Muscle of back (tissue), 11 donors: ENCODE measurements around the gene HDAC3. TPM values are rescaled to one million over a fixed set of nuclear protein-coding genes. Genes with fewer than 3 reads are reported as not detected.

Source experiments
- DNase-seq, 3 donors: peaks; one replicate each; pipeline versions ENCODE4 v3.0.0 to v3.0.0-alpha.2; 2013
- polyA plus RNA-seq, 10 donors: library from polyadenylated mRNA; unstranded; fragments of 120-200 nt; gene quantifications; one replicate each; pipeline ENCODE4 v1.2.1, GENCODE V29; 2013; ENCODE audit not compliant: insufficient read length in 10 of 10

HDAC3 gene
- polyA plus RNA-seq, 10 donors: 42.3 to 60.5 (median 55.2) TPM

DNA sequence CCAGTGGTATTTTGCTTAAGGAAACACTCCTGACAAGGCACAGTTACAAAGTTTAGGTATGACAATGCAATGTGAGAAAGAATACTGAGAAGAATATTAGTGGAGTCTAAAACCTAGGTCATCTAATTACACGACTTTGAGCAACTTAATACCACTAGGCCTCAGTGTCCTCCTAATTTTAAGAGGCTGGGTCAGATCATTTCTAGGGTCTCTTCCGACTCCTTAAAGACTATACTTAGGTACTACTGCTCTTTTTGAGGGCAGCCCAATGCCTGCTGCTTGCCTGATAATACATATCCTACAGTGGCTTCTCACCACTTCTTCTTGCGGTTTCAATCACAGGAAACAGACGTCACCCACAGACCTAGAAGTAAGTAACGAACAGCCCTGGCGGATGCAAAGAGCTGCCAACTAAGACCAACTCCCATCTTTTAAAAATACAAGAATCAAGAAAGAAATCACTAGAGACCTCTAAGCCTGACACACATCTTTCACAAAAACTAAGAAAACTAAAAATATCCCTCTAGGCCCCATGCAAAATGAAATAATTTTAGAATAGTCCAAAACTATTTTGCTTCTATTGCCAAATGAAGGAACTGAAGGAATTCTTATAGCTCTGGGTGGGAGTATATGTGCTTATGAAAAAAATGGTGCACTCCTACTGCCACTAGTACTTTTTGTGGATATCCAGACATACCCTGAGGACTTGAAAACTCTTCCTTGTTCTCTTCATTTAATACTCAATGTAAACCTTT, 30.9 kb downstream of the HDAC3 start:
- peak in 2 of 3 donors; percentile 50 to 63 for DNase-seq

DNA sequence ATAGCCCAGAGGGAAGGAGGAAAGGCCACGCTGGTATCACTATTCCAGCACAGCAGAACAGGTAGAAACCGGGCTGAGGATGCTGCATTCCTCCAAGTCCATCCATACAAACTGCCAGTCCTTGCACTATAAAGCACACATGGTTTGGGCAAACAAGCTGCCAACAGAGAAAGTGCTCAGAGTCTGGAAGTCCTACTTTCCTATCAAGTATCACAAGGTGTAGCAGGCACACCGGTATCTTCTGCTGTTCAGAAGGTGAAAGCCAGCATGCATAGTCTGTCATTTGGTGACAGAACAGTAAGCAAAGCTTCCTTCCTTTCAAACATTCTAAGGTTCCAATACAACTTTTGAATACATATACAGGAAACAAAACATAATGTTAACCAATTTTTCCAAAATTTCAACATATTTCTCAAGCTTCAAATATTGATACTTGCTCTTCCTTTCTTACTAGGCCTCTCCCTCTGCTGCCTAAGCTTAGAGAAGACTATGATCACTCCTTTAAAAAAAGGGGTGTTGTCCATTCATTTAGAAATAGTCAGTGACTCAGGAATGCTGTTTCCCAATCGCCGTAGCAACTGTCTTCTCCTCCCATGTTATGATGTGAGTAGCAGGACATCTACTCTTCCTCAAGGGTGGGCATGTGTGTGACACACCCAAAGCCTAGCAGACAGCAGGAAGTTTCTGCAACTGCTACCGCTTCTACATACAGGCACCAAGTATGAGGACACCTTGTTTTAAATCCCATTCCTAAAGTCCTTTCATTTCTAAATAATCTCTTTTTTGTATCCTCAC, 32.5 kb downstream of the HDAC3 start:
- DNase-seq: peak; percentile 52 to 84 (median 73)

DNA sequence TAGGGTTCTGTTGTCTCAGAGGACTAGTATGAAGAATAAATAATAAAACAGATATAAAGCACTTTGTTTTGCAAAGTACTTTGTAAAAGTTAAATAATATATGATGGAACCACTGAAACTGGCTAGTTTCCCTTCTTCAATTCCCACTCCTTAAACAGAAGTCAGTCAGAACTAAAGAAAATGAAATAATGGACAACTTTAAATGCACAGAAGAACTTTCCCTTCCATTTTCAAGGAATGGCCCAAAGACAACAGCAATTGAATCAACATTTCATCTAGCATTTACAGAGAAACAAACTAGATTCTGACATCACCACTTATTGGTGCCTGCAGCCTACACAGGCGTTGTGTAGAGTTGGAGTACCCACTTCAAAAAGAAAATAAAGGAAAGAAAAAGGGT, 34.0 kb downstream of the HDAC3 start:
- no peak for DNase-seq

DNA sequence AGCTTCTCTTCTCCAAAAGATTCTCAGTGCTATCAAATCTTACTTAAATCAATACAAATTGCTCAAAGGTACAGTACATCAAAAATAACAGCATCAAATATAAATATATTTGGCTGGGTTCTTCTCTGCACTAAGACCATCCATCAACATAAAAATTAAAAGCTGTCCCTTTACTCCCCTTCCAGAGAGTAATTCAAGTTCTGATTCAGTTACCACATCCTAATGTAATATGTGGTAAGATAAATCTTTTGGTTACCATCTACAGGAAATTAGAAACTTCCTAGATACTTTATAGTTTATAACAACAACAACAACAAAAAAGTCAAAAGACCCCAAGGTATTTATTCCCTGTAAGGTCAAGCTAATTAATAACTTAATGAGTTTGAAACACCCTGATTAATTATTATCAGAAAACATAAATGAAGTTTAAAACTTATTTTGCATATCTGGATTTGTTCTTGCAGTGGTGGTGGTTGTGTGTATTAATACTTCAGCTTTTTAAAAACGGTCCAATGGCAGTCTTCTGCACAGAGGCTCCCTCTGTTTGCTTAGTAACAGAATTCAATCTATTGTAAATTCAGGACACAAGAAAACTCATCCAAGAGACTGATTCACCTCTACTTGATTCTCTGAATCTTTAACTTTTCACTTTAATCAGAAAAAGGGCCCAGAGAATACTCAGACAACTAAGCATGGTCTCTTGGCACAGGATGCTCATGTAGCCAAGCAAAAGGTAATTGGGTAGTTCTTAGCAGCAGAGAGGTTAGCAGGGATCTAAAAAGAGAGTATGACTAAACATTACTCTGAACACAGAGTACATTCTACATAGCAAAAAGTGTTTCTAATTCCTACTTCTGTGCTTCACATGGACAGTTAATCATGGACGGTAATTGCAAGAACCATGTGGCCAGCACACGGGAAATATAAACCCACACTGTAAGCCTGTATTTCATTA, 38.0 kb downstream of the HDAC3 start:
- peak in 1 of 3 donors; percentile 11 for DNase-seq

DNA sequence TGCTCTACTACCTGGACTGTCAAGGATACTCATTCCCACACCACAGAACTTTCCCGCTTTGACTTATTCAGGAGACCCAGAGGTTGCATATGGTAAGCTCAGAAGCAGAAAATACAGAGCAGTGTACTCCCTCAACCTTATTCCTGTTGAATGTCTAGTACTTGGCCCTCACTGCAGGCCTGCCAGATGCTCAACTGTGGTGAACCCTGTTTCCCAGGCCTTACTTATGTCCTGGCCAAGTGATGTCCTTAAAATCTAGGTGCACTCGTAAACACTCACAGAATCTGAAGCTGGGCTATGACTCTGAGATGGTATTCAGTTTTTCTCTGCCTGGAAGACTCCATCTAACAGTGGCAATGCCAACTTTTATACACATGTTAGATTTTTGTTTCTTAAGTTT, 38.8 kb downstream of the HDAC3 start:
- DNase-seq: no peak

DNA sequence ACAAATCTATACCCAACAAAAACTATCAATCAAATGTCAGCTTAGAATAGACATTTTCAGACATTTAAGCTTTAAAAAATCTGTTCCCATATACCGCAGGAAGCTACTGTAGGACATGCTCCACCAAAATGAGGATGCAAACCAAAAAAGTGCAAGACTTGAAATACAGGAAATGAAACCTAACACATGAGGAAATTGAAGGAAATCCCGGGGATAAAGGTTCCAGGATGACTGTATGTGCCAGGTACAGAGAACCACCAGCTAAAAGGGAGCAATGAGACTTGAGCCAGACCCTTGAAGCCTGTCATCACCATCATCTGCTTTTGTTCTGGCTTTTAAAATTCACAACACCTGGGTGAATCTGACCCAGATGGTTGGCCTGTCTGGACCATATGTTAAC, 39.3 kb downstream of the HDAC3 start:
- no peak for DNase-seq

DNA sequence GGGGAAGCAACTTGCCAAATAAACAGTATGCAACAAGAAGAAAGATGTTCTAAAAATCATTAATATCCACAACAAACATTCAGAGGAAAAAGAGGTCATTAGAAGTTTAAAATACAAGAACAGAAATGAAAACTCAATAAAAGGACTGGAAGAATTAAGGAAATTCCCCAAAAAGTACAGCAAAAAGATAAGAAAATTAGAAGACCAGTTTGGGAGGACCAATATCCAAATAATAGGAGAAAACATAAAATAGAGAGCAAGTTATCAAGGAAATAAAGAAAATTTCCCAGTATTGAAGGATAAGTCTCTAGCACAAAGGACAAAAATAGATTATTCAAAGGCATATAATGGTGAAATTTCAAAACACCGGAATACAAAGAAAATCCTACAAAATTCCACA, 39.8 kb downstream of the HDAC3 start:
- DNase-seq: no peak

DNA sequence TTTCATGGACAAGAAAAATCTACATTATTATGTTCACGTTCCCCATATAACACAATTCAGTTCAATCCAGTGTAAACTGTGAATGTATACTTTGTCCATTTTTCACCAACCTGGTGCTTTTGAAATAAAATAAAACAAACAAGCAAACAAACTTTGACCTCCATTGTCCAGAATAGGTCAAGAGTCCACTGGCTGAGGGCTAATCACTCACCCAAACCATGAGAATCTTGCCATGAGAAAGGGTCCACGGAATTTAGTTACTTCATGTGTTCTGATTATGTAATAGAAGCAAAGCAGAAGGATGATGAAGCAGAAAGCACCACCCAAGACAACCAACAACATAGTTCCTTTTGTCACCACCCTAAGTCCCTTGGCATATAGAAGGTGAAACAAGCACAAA, 46.5 kb downstream of the HDAC3 start:
- DNase-seq: no peak

DNA sequence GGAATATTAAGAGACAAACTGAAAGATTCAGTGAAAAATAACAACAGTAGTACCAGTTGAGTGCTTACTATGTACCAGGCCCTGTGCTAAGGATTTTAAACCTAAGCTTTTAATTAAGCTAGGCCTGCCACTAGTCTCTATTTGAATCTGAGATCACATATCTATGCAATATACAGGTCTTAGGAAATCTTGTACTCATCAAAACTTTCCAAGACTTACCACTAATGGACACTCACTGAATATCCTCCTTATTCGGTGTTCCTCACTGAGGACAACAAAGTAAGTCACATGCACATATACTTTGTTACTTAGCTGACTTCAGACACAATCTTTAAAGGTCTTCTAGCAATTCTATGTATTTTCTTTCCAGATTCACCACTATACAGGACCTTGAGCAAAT, 50.4 kb downstream of the HDAC3 start:
- no peak for DNase-seq

DNA sequence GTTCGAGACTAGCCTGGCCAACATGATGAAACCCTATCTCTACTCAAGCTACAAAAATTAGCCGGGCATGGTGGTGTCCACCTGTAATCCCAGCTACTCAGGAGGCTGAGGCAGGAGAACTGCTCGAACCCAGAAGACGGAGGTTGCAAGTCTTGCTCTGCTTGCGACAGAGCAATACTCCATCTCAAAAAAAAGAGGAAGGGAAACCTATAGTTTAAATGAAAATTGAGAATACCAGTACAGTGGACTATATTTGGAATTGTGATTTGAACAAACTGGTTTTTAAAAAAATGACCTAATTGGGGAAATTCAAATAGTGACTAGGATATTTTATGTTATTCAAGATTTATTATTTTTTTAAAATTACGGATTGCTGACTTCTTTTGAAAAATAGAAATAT, 51.1 kb downstream of the HDAC3 start:
- no peak for DNase-seq

DNA sequence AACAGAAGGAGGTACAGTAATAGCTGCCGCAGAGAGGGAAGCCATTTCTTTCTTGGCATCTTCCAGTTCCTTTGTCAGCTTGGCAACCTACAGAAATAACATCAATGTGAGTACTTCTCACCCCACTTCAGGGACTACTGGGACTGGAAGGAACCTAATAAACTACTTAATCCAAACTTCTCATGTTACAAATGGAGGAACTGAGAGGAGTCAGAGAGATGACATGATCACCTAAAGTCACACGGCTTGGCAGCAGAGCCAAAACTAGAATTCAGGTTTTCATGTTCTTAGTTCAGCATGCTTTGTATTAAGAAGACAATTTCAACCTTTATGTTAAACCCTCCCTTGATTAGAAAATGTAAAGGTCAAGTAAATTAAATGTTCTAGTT, 62.5 kb downstream of the HDAC3 start:
- DNase-seq: no peak

DNA sequence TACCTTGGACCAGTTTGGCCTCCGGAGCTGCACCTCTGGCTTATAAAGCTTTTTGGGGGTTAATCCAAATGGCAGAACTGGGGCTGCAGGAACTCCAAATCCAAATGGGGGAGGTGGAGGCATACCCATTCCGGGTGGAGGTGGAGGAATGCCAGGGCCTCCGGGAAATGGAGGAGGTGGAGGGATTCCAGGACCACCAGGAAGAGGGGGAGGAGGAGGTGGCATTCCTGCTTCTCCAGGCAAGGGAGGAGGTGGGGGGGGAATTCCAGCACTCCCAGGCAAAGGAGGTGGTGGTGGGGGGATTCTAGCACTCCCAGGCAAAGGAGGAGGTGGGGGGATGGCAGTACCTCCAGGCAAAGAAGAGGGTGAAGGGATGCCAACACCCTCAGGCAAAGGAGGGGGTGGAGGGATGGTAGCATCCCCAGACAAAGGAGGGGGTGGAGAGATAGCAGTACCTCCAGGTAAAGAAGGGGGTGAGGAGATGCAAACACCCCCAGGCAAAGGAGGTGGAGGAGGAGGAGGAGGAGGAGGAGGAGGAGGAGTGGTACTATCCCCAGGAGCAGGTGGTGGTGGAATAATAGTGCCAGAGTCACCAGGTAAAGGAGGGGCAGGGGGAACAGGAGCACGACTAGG, 63.0 kb downstream of the HDAC3 start:
- DNase-seq: no peak

Other genes starting within 250 kb of the HDAC3 start
- gene PCDHGB4, start 249.2 kb downstream of the HDAC3 start, polyA plus RNA-seq: 1 to 10 TPM; 1.7 to 3.9 (median 2.5) TPM
- gene PCDHGA8, start 244.2 kb downstream of the HDAC3 start, polyA plus RNA-seq: under 1 TPM; 0.43 to 0.83 (median 0.57) TPM
- gene PCDHGB5, start 238.9 kb downstream of the HDAC3 start, polyA plus RNA-seq: 1 to 10 TPM; 2.5 to 7.0 (median 4.1) TPM
- 1 to 10 TPM; 3.4 to 5.3 (median 3.8) TPM for gene PCDHGA9, start 234.1 kb downstream of the HDAC3 start, polyA plus RNA-seq
- 1 to 10 TPM; 2.7 to 6.8 (median 4.3) TPM for gene PCDHGB6, start 228.8 kb downstream of the HDAC3 start, polyA plus RNA-seq
- 1 to 10 TPM; 1.2 to 2.8 (median 1.8) TPM for gene PCDHGA10, start 223.9 kb downstream of the HDAC3 start, polyA plus RNA-seq
- 10 to 100 TPM in 1 of 10 donors, 1 to 10 TPM in 9; 7.4 to 11.7 (median 8.2) TPM for gene PCDHGB7, start 219.2 kb downstream of the HDAC3 start, polyA plus RNA-seq
- gene PCDHGA11, start 215.8 kb downstream of the HDAC3 start, polyA plus RNA-seq: 1 to 10 TPM; 2.9 to 4.8 (median 3.3) TPM
- gene PCDHGA12, start 206.3 kb downstream of the HDAC3 start, polyA plus RNA-seq: 1 to 10 TPM; 1.2 to 3.1 (median 2.3) TPM
- gene PCDHGC3, start 160.9 kb downstream of the HDAC3 start, polyA plus RNA-seq: 100 to 1,000 TPM in 8 of 10 donors, 10 to 100 TPM in 2; 95.8 to 177 (median 115) TPM
- gene PCDHGC4, start 151.8 kb downstream of the HDAC3 start, polyA plus RNA-seq: 1 to 10 TPM in 9 of 10 donors, under 1 TPM in 1; 0.93 to 2.2 (median 1.6) TPM
- 1 to 10 TPM in 1 of 10 donors, under 1 TPM in 9; 0.25 to 1.4 (median 0.44) TPM for gene PCDHGC5, start 147.8 kb downstream of the HDAC3 start, polyA plus RNA-seq
- gene DIAPH1, start 17.8 kb downstream of the HDAC3 start, polyA plus RNA-seq: 10 to 100 TPM; 24.3 to 34.3 (median 27.6) TPM
- gene RELL2, start 148 bp upstream of the HDAC3 start, polyA plus RNA-seq: under 1 TPM; 0.19 to 0.90 (median 0.23) TPM
- 10 to 100 TPM in 2 of 10 donors, 1 to 10 TPM in 8; 3.6 to 11.5 (median 8.0) TPM for gene FCHSD1, start 14.6 kb upstream of the HDAC3 start, polyA plus RNA-seq
- 10 to 100 TPM; 10.0 to 18.3 (median 14.4) TPM for gene ARAP3, start 45.4 kb upstream of the HDAC3 start, polyA plus RNA-seq
- 10 to 100 TPM; 13.0 to 22.4 (median 15.3) TPM for gene PCDH1, start 241.6 kb upstream of the HDAC3 start, polyA plus RNA-seq